DOHH2 (cell line): ENCODE measurements around the gene ARCN1.

Experiments
- CTCF ChIP-seq: fragments of 200-600 bp; sonication (generic); IDR thresholded peaks from one replicate; pipeline ENCODE4 v1.5.1; 2014; ENCODE audit warnings: antibody characterized with exemption, mild to moderate bottlenecking, low read depth, low read length; ENCODE audit not compliant: poor library complexity, severe bottlenecking
- EZH2phosphoT487 ChIP-seq: fragments of 200-600 bp; sonication (generic); IDR thresholded peaks from 2 replicates; pipeline ENCODE4 v1.6.1; 2017; ENCODE audit warnings: borderline replicate concordance, mild to moderate bottlenecking, antibody characterized with exemption, low read length, moderate library complexity, mixed read lengths

DNA sequence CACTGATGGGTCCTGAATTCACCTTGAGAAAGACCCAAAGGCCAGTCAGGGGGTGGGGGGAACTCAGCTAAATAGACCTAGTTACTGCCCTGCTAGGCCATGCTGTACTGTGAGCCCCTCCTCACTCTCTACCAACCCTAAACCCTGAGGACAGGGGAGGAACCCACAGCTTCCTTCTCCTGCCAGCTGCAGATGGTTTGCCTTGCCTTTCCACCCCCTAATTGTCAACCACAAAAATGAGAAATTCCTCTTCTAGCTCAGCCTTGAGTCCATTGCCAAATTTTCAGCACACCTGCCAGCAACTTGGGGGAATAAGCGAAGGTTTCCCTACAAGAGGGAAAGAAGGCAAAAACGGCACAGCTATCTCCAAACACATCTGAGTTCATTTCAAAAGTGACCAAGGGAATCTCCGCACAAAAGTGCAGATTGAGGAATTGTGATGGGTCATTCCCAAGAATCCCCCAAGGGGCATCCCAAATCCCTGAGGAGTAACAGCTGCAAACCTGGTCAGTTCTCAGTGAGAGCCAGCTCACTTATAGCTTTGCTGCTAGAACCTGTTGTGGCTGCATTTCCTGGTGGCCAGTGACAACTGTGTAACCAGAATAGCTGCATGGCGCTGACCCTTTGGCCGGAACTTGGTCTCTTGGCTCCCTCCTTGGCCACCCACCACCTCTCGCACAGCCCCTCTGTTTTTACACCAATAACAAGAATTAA lies 47.3 kb upstream of the ARCN1 start:
- TF ChIP-seq CTCF (no peak), EZH2phosphoT487 (no peak)
